H1 (cell line): ENCODE data around the gene PCDHA9. TPM values are rescaled to one million over a fixed set of nuclear protein-coding genes. Genes with fewer than 3 reads are reported as not detected.

Experiments used
- CTCF ChIA-PET: fragments of 300-600 bp; sonication (Branson Sonifier 250); formaldehyde crosslinking; loops from one replicate; lab custom pipeline; 2021; ENCODE audit not compliant: partially characterized antibody; lab: Charles Lee
- POLR2A ChIA-PET: fragments of 300-600 bp; sonication (Branson Sonifier 250); formaldehyde crosslinking; loops from one replicate; lab custom pipeline; 2021; ENCODE audit warnings: inconsistent platforms; ENCODE audit not compliant: partially characterized antibody; lab: Charles Lee
- DNase-seq, 2 experiments: peaks; one replicate each; pipeline versions ENCODE4 v3.0.0 to v3.0.0-alpha.2; 2010 to 2022; ENCODE audit warnings: low spot score in 2 of 2, low read depth in 1 of 2, mixed read lengths in 1 of 2
- FAIRE-seq: peaks from 2 replicates; lab custom pipeline; 2011; peaks lifted over from hg19 to GRCh38; lab: Jason Lieb, UNC
- H2AFZ ChIP-seq: 2 replicates; pipeline ENCODE4 v1.8.1; 2012; ENCODE audit warnings: low read length, inconsistent platforms
- H2AK5ac ChIP-seq: 2 replicates; pipeline ENCODE4 v1.6.1; 2013; ENCODE audit warnings: low read depth, low read length
- H2BK120ac ChIP-seq: replicated peaks from 2 replicates; pipeline ENCODE3; 2013; ENCODE audit warnings: low read depth, low read length, inconsistent platforms
- H2BK12ac ChIP-seq: 2 replicates; pipeline ENCODE4 v1.6.1; 2013; ENCODE audit warnings: low read depth, low read length
- H2BK15ac ChIP-seq: 2 replicates; pipeline ENCODE4 v1.6.1; 2013; ENCODE audit warnings: low read length
- H2BK20ac ChIP-seq: 2 replicates; pipeline ENCODE4 v1.6.1; 2013; ENCODE audit warnings: low read length
- H2BK5ac ChIP-seq: 2 replicates; pipeline ENCODE4 v1.6.1; 2013; ENCODE audit warnings: low read depth, low read length
- H3K14ac ChIP-seq: 2 replicates; pipeline ENCODE4 v1.6.1; 2013; ENCODE audit warnings: inconsistent platforms; ENCODE audit not compliant: insufficient read length
- H3K18ac ChIP-seq: 2 replicates; pipeline ENCODE4 v1.6.1; 2013; ENCODE audit warnings: low read length; ENCODE audit errors: extremely low read depth
- H3K23ac ChIP-seq: 2 replicates; pipeline ENCODE4 v1.6.1; 2013; ENCODE audit warnings: inconsistent platforms; ENCODE audit not compliant: insufficient read length
- H3K23me2 ChIP-seq: 2 replicates; pipeline ENCODE4 v1.6.1; 2013; ENCODE audit warnings: low read depth, low read length
- H3K27ac ChIP-seq: 2 replicates; pipeline ENCODE4 v1.6.1; 2011; ENCODE audit warnings: low read depth, low read length, inconsistent platforms
- H3K27me3 ChIP-seq, 4 experiments: replicated peaks in 1 of 4; 1 replicate in 1 of 4; 2 replicates in 3 of 4; pipeline versions ENCODE4 v1.6.1 to v1.8.1; 2011 to 2013; ENCODE audit warnings: low read length in 3 of 4, mild to moderate bottlenecking in 3 of 4, inconsistent platforms in 2 of 4, mixed read lengths in 2 of 4, moderate library complexity in 1 of 4; ENCODE audit not compliant: control insufficient read depth in 3 of 4, insufficient read depth in 3 of 4; ENCODE audit errors: extremely low read depth in 1 of 4
- H3K36me3 ChIP-seq, 4 experiments: 2 replicates each; pipeline versions ENCODE4 v1.6.1 to v1.8.1; 2011 to 2013; ENCODE audit warnings: mild to moderate bottlenecking in 4 of 4, low read length in 3 of 4, moderate library complexity in 2 of 4, control low read depth in 1 of 4, inconsistent platforms in 1 of 4; ENCODE audit not compliant: insufficient read depth in 4 of 4, control insufficient read depth in 2 of 4
- H3K4ac ChIP-seq: replicated peaks from 2 replicates; pipeline ENCODE3; 2013; ENCODE audit warnings: low read length, low read depth, mixed read lengths, inconsistent platforms; ENCODE audit not compliant: insufficient read length
- H3K4me1 ChIP-seq, 4 experiments: replicated peaks in 1 of 4; 1 replicate in 1 of 4; 2 replicates in 3 of 4; pipeline versions ENCODE4 v1.6.1 to v1.8.1; 2011 to 2013; ENCODE audit warnings: low read length in 3 of 4, inconsistent platforms in 2 of 4, mixed read lengths in 1 of 4; ENCODE audit not compliant: insufficient read depth in 4 of 4, control insufficient read depth in 3 of 4
- H3K4me2 ChIP-seq, 2 experiments: 2 replicates each; pipeline versions ENCODE4 v1.6.1 to v1.8.1; 2011 to 2013; ENCODE audit warnings: low read depth in 2 of 2, low read length in 2 of 2, control low read depth in 1 of 2, inconsistent platforms in 1 of 2, mild to moderate bottlenecking in 1 of 2; ENCODE audit not compliant: insufficient read depth in 1 of 2
- H3K4me3 ChIP-seq, 4 experiments: fragments of 200-600, 300-600 bp in 1 of 4; sonication (generic), shearing (Covaris generic), sonication (Bioruptor Twin) in 1 of 4; 2 replicates each; pipeline versions ENCODE4 v1.5.1 to v1.8.1; 2011 to 2016; ENCODE audit warnings: low read length in 4 of 4, low read depth in 3 of 4, control low read depth in 2 of 4, inconsistent platforms in 2 of 4, mild to moderate bottlenecking in 2 of 4, mixed read lengths in 1 of 4, moderate library complexity in 1 of 4; ENCODE audit not compliant: insufficient read depth in 2 of 4; ENCODE audit errors: extremely low read depth in 1 of 4
- H3K56ac ChIP-seq: replicated peaks from 2 replicates; pipeline ENCODE3; 2013; ENCODE audit warnings: low read depth, mild to moderate bottlenecking, mixed read lengths, low read length, inconsistent platforms; ENCODE audit not compliant: insufficient read length
- H3K79me1 ChIP-seq: 2 replicates; pipeline ENCODE4 v1.6.1; 2013; ENCODE audit warnings: low read depth, low read length, control low read depth
- H3K79me2 ChIP-seq, 2 experiments: 2 replicates each; pipeline versions ENCODE4 v1.6.1 to v1.8.1; 2012 to 2013; ENCODE audit warnings: low read length in 2 of 2, mild to moderate bottlenecking in 2 of 2, inconsistent platforms in 1 of 2; ENCODE audit not compliant: insufficient read depth in 2 of 2, control insufficient read depth in 1 of 2
- H3K9ac ChIP-seq, 4 experiments: replicated peaks in 1 of 4; 1 replicate in 1 of 4; 2 replicates in 3 of 4; pipeline versions ENCODE4 v1.6.1 to v1.8.1; 2011 to 2013; ENCODE audit warnings: low read depth in 3 of 4, low read length in 3 of 4, control low read depth in 2 of 4, mild to moderate bottlenecking in 2 of 4, moderate library complexity in 2 of 4, inconsistent platforms in 1 of 4; ENCODE audit errors: extremely low read depth in 1 of 4
- H3K9me3 ChIP-seq, 2 experiments: 2 replicates each; pipeline versions ENCODE4 v1.6.1 to v1.8.1; 2012 to 2013; ENCODE audit warnings: mild to moderate bottlenecking in 2 of 2, moderate library complexity in 2 of 2, control low read depth in 1 of 2, inconsistent platforms in 1 of 2, low read depth in 1 of 2, low read length in 1 of 2, mixed read lengths in 1 of 2; ENCODE audit not compliant: insufficient read depth in 2 of 2
- H4K20me1 ChIP-seq, 2 experiments: replicated peaks in 1 of 2; 2 replicates each; pipeline versions ENCODE3 to v1.8.1; 2011 to 2013; ENCODE audit warnings: inconsistent platforms in 2 of 2, low read length in 2 of 2, mild to moderate bottlenecking in 1 of 2; ENCODE audit not compliant: insufficient read depth in 2 of 2, control insufficient read depth in 1 of 2
- H4K5ac ChIP-seq: 2 replicates; pipeline ENCODE4 v1.6.1; 2013; ENCODE audit warnings: low read length, low read depth, mixed read lengths, inconsistent platforms; ENCODE audit not compliant: insufficient read length
- H4K8ac ChIP-seq: 2 replicates; pipeline ENCODE4 v1.8.0; 2013; ENCODE audit warnings: mild to moderate bottlenecking, moderate library complexity, low read length, inconsistent platforms; ENCODE audit not compliant: insufficient read depth; ENCODE audit errors: extremely low read depth
- H4K91ac ChIP-seq: replicated peaks from 2 replicates; pipeline ENCODE3; 2013; ENCODE audit warnings: low read length, mixed read lengths, inconsistent platforms; ENCODE audit not compliant: insufficient read length
- EP300 ChIP-seq, 2 experiments: IDR thresholded peaks; 1 replicate in 1 of 2; 2 replicates in 1 of 2; pipeline ENCODE4 v1.6.1; 2011 to 2012; ENCODE audit warnings: low read depth in 2 of 2, low read length in 2 of 2, mild to moderate bottlenecking in 2 of 2, borderline replicate concordance in 1 of 2, inconsistent platforms in 1 of 2, moderate library complexity in 1 of 2
- POLR2AphosphoS5 ChIP-seq: IDR thresholded peaks from 2 replicates; pipeline ENCODE4 v1.6.1; 2011; ENCODE audit warnings: low read depth, low read length
- TAF1 ChIP-seq: IDR thresholded peaks from 2 replicates; pipeline ENCODE4 v1.6.1; 2011; ENCODE audit warnings: mild to moderate bottlenecking, low read depth, low read length
- WGBS, 2 experiments: shearing (Covaris generic) in 1 of 2; methylation state at CpG; one replicate each; pipeline versions ENCODE4 v1.1.6 to v1.1.7; 2013 to 2015; ENCODE audit warnings: low lambda C conversion rate in 2 of 2, mixed read lengths in 2 of 2, inconsistent platforms in 1 of 2, low coverage in 1 of 2, missing lambda C conversion rate in 1 of 2; ENCODE audit not compliant: insufficient replicate concordance in 2 of 2, insufficient coverage in 1 of 2, insufficient read length in 1 of 2; ENCODE audit errors: extremely low coverage in 1 of 2, missing lambda C conversion rate in 1 of 2; 5-methylcytosine and 5-hydroxymethylcytosine counted together
- polyA plus RNA-seq, 7 experiments: library from polyadenylated mRNA; depleted of rRNA in 3 of 7; stranded (reverse) in 5 of 7; unstranded in 2 of 7; fragments of >200 nt in 5 of 7; fragments of 200-250 nt in 2 of 7; gene quantifications; 1 replicate in 5 of 7; 2 replicates in 1 of 7; 4 replicates in 1 of 7; pipeline versions ENCODE4 v1.2.1 to v1.2.3, GENCODE V29; 2011 to 2013; ENCODE audit warnings: missing spikeins in 2 of 7, mixed read lengths in 2 of 7
- total RNA-seq: library from RNA; stranded (reverse); fragmentation: NEBNext Ultra II Directional; extraction: Animal tissue kit (Norgen Biotek cat#: 25700); gene quantifications from 2 replicates; pipeline ENCODE4 v1.2.1, GENCODE V29; 2021

PCDHA9 gene
- total and polyA plus RNA-seq, 2 of the 8 experiments (the other 6 are each of a cell fraction or from before 2014, with no cell fraction given): 0.12 to 0.28 TPM

DNA sequence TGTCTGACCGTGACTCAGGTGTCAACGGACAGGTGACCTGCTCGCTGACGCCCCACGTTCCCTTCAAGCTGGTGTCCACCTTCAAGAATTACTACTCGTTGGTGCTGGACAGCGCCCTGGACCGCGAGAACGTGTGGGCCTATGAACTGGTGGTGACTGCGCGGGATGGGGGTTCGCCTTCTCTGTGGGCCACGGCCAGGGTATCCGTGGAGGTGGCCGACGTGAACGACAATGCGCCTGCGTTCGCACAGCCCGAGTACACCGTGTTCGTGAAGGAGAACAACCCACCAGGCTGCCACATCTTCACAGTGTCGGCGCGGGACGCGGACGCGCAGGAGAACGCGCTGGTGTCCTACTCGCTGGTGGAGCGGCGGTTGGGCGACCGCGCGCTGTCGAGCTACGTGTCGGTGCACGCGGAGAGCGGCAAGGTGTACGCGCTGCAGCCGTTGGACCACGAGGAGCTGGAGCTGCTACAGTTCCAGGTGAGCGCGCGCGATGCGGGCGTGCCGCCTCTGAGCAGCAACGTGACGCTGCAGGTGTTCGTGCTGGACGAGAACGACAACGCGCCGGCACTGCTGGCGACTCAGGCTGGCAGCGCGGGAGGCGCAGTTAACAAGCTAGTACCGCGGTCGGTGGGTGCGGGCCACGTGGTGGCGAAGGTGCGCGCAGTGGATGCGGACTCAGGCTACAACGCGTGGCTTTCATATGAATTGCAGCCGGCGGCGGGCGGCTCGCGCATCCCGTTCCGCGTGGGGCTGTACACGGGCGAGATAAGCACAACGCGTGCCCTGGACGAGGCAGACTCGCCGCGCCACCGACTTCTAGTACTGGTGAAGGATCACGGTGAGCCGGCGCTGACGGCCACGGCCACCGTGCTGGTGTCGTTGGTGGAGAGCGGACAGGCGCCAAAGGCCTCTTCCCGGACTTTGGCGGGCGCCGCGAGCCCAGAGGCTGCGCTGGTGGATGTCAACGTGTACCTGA is 22.3 kb downstream of the PCDHA9 start:
- Histone ChIP-seq H4K91ac (no peak overlapping the region), H3K4me1 (no peaks in the 10 kb centered on the region; a peak in 2 of 7 replicates), H3K9ac (no peak overlapping the region), H3K4me2 (no peak overlapping the region; a peak in 1 of 4 replicates), H2AFZ (no peak overlapping the region), H2BK120ac (no peak overlapping the region), H2BK15ac (no peak overlapping the region), H3K14ac (no peak overlapping the region), H3K27ac (no peak overlapping the region), H2BK12ac (no peak overlapping the region), H3K23me2 (no peaks in the 10 kb centered on the region), H3K23ac (no peak overlapping the region), H3K36me3 (peaks cover 0 to 15% (median 0%) of the 10 kb centered on the region in 4 experiments; a peak in 3 of 8 replicates), H4K8ac (peak overlapping the region; percentile 16), H2BK20ac (no peak overlapping the region), H4K5ac (no peak overlapping the region), H3K4me3 (no peak overlapping the region), H2AK5ac (no peak overlapping the region), H3K79me1 (no peaks in the 10 kb centered on the region), H3K27me3 (no peaks in the 10 kb centered on the region), H4K20me1 (no peaks in the 10 kb centered on the region), H3K4ac (no peak overlapping the region), H3K18ac (no peak overlapping the region), H3K56ac (no peak overlapping the region), H3K79me2 (peaks cover 0 to 19% of the 10 kb centered on the region in 2 experiments; a peak in 2 of 4 replicates), H3K9me3 (peaks cover 0 to 13% of the 10 kb centered on the region in 2 experiments; a peak in 1 of 4 replicates), H2BK5ac (no peak overlapping the region)
- DNase-seq (no peak), FAIRE-seq (no peak)
- ChIA-PET CTCF (interaction anchor here (0.8 to 9.3 kb wide), 24 partner anchors 9 to 179 kb away, joined by 3 to 141 read pairs (median 6); partner anchors contain the start of genes PCDHA10, PCDHA4, PCDHA6 and PCDHA8), POLR2A (interaction anchor here (1.0 to 2.4 kb wide), 4 partner anchors 8 to 181 kb away, joined by 3 to 7 read pairs (median 6); partner anchors contain the start of genes PCDHA10 and PCDHB1)
- 96% methylated on average over 91 of the region's 114 CpGs; no CpG with 5 or more reads in 1 of the 2 experiments for WGBS, 2 experiments
- TF ChIP-seq POLR2AphosphoS5: peak; percentile 26; the same call in 1 of the 2 replicates
- TF ChIP-seq EP300 (IDR thresholded peaks at IDR 0.05; ENCODE audit: borderline replicate concordance in 1 of 2, low read depth in 2 of 2, low read length in 2 of 2): no peak
- no peak for TF ChIP-seq TAF1
